Neural progenitor cell (in vitro differentiated cells): Measurements from ENCODE around the gene WWOX.

Experiments used
- EZH2phosphoT487 ChIP-seq: fragments of 200-600 bp; sonication (generic); IDR thresholded peaks from 2 replicates; pipeline ENCODE4 v1.6.1; 2017; ENCODE audit warnings: antibody characterized with exemption
- TF ChIP-seq, protein P1 (sequence below): fragments of 200-600 bp; sonication (generic); IDR thresholded peaks from 2 replicates; pipeline ENCODE4 v1.5.1; 2017; ENCODE audit warnings: antibody characterized with exemption, mild to moderate bottlenecking

DNA sequence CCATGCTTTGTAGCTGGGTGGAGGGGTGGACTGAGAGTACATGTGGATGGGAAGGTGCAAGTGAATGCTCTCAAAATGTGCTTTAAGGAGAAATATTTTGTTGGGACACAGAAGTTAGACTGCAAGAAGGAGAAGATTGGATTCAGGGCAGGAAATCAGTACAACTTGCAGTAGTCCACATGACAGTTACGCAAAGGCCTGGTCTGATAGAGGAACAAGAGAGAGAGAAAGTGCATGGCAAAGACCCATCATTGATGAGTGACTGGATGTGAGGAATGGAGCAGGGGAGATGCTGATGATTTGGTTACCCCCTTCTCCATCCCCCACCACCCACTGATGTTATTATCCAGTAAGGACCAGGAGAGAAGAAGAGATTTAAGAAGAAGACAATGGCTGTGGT lies 1028.3 kb downstream of the WWOX start:
- TF ChIP-seq EZH2phosphoT487, result no peak
- TF ChIP-seq, protein P1, sequence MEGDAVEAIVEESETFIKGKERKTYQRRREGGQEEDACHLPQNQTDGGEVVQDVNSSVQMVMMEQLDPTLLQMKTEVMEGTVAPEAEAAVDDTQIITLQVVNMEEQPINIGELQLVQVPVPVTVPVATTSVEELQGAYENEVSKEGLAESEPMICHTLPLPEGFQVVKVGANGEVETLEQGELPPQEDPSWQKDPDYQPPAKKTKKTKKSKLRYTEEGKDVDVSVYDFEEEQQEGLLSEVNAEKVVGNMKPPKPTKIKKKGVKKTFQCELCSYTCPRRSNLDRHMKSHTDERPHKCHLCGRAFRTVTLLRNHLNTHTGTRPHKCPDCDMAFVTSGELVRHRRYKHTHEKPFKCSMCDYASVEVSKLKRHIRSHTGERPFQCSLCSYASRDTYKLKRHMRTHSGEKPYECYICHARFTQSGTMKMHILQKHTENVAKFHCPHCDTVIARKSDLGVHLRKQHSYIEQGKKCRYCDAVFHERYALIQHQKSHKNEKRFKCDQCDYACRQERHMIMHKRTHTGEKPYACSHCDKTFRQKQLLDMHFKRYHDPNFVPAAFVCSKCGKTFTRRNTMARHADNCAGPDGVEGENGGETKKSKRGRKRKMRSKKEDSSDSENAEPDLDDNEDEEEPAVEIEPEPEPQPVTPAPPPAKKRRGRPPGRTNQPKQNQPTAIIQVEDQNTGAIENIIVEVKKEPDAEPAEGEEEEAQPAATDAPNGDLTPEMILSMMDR, result no peak
